Measurements from ENCODE around the gene TNIP3. TPM values are rescaled to one million over a fixed set of nuclear protein-coding genes. Genes with fewer than 3 reads are reported as not detected.

TNIP3 gene
- total RNA-seq, 1 experiment from 2014 or later = not detected

GRCh38 chr4:121143131-121143530 is 21.0 kb downstream of the TNIP3 start:
- ATAC-seq (no peak), DNase-seq (ENCODE audit: low read depth, low spot score) (no peak)
- no peaks in the 10 kb centered on the region for H3K9me3 ChIP-seq (ENCODE audit: control insufficient read depth, insufficient read depth, low read depth, low read length)
- ChIA-PET POLR2A (no interaction called here), CTCF (no interaction called here)
- no peak overlapping the region for H3K4me3 ChIP-seq (ENCODE audit: low read depth in 2 of 2, low read length in 2 of 2)
- no peaks in the 10 kb centered on the region for H3K4me1 ChIP-seq (ENCODE audit: control insufficient read depth, insufficient read depth, low read length)
- H3K36me3 ChIP-seq (ENCODE audit: control insufficient read depth, insufficient read depth, low read length) = no peaks in the 10 kb centered on the region
- no peaks in the 10 kb centered on the region for H3K27me3 ChIP-seq (ENCODE audit: control insufficient read depth, insufficient read depth, low read length)
- in situ Hi-C loops (cut with HindIII; ENCODE audit: low pct_unique_long_range_greater_than_20kb, low sequenced_read_pairs) = no loop called here
- no peak overlapping the region for H3K27ac ChIP-seq (ENCODE audit: low read length)
- BruUV-seq (replicated peaks) = no TSS peak
- intact Hi-C loops (cut with micrococcal nuclease; ENCODE audit: unreplicated experiment) = no loop called here
- TF ChIP-seq SIN3A (IDR thresholded peaks at IDR 0.05; ENCODE audit: borderline replicate concordance, insufficient read depth, low read depth, low read length) = no peak
- no peak for TF ChIP-seq CTCF (IDR thresholded peaks at IDR 0.05)
- TF ChIP-seq TCF7L2 (IDR thresholded peaks at IDR 0.05; ENCODE audit: low read depth, low read length) = no peak
- TF ChIP-seq REST (IDR thresholded peaks at IDR 0.05; ENCODE audit: insufficient read depth in 1 of 2, low read depth in 2 of 2, low read length in 1 of 2) = no peak
- no peak for TF ChIP-seq POLR2AphosphoS5 (IDR thresholded peaks at IDR 0.05; ENCODE audit: low read depth, low read length)

DNA sequence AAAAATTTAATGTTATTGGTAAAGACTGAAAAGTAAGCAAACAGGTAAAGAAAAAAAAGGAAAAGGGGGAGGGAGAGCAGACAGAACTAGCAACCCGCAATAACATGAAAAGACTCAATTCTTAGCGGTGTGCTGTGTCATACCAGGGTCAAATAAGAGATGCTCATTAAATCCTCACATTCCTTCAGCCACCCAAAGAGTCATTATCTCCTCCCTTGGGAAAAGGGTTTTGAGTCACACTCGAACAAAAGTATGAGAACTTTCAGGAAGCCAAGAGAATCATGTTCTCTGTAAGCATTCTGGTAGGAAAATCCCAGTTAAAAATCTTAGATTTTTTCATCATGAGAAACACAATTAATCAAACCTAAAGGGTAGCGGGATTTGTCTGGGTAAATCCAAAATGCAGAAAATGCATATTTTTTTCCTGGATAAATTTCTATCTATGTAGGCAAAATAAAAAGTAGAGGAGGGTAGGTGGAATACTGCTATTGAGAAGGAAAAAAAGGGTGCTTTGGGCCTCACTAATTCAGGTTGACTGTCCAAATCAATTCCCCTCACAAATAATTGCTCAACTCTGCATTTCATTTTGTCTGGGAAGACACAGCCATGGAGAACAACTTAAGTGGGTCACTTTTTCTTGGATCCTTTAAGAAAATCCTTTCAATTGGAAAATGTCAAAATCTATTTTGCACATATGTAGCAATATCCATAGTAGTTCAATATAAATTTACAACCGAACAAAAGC is 23.2 kb downstream of the TNIP3 start:
- TF ChIP-seq REST (IDR thresholded peaks at IDR 0.05; ENCODE audit: insufficient read depth in 1 of 2, low read depth in 2 of 2, low read length in 1 of 2) = no peak
- no peak for TF ChIP-seq TCF7L2 (IDR thresholded peaks at IDR 0.05; ENCODE audit: low read depth, low read length)
- no peak for TF ChIP-seq POLR2AphosphoS5 (IDR thresholded peaks at IDR 0.05; ENCODE audit: low read depth, low read length)
- no peak for TF ChIP-seq SIN3A (IDR thresholded peaks at IDR 0.05; ENCODE audit: borderline replicate concordance, insufficient read depth, low read depth, low read length)
- TF ChIP-seq CTCF (IDR thresholded peaks at IDR 0.05) = no peak
- BruUV-seq (replicated peaks) = no TSS peak
- no peaks in the 10 kb centered on the region for H3K9me3 ChIP-seq (ENCODE audit: control insufficient read depth, insufficient read depth, low read depth, low read length)
- CTCF ChIA-PET = no interaction called here
- no peaks in the 10 kb centered on the region for H3K4me1 ChIP-seq (ENCODE audit: control insufficient read depth, insufficient read depth, low read length)
- no peak overlapping the region for H3K27ac ChIP-seq (ENCODE audit: low read length)
- no peaks in the 10 kb centered on the region for H3K36me3 ChIP-seq (ENCODE audit: control insufficient read depth, insufficient read depth, low read length)
- in situ Hi-C loops (cut with HindIII; ENCODE audit: low pct_unique_long_range_greater_than_20kb, low sequenced_read_pairs) (no loop called here), intact Hi-C loops (cut with micrococcal nuclease; ENCODE audit: unreplicated experiment) (no loop called here)
- no peak for ATAC-seq
- no peak for DNase-seq (ENCODE audit: low read depth, low spot score)
- POLR2A ChIA-PET = no interaction called here
- H3K27me3 ChIP-seq (ENCODE audit: control insufficient read depth, insufficient read depth, low read length) = no peaks in the 10 kb centered on the region
- H3K4me3 ChIP-seq (ENCODE audit: low read depth in 2 of 2, low read length in 2 of 2) = no peak overlapping the region
